Measurements from ENCODE around the gene KLF2. TPM values are rescaled to one million over a fixed set of nuclear protein-coding genes. Genes with fewer than 3 reads are reported as not detected.
A peak's percentile ranks its signal among the peaks of the same experiment; 100 is the strongest.

The KLF2 gene
- total and polyA plus RNA-seq, 4 experiments from 2014 or later = 120 to 437 (median 363) TPM

DNA sequence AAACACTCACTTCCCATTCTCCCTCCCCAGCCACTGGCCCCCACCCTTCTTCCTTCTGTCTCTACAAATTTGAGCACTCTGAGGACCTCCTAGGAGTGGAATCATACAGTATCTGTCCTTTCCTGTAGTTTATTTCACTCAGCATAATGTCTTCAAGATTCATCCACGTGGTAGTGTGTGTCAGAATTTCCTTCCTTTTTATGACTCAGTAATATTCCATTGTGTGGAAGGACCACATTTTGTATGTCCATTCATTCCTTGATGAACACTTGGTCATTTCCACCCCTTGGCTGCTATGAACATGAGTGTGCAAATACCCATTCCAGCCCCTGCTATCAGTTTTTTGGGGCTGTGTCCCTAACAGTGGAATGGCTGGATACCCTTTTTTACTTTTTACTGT lies 9.8 kb downstream of the KLF2 start:
- intact Hi-C loops (cut with micrococcal nuclease) = no loop called here
- Mint-ChIP-seq H3K4me1 (peaks cover 35 to 73% (median 52%) of the 10 kb centered on the region in 4 donors), H3K4me3 (peak overlapping the region in 1 of 8 donors; percentile 57), H3K36me3 (peaks cover 9% of the 10 kb centered on the region in 2 donors), H3K27me3 (no peaks in the 10 kb centered on the region), H3K9me3 (peaks cover 0 to 15% (median 1%) of the 10 kb centered on the region in 8 donors), H3K27ac (peak overlapping the region in 4 of 7 donors; percentile 14 to 97 (median 36))
- no peak overlapping the region for H3K27ac ChIP-seq (ENCODE audit: low read depth, low read length)
- H3K4me1 ChIP-seq (ENCODE audit: insufficient read depth, low read length) = peaks cover 53% of the 10 kb centered on the region
- H3K27me3 ChIP-seq (ENCODE audit: insufficient read depth, low read length) = no peaks in the 10 kb centered on the region
- POLR2A ChIA-PET (ENCODE audit: partially characterized antibody) = interaction anchor here (17.1 to 32.3 kb wide), 2 partner anchors 6 to 33 kb away, joined by 611 to 6478 read pairs; partner anchors contain the start of gene KLF2
- DNase-seq = no peak
- no peak overlapping the region for H3K4me3 ChIP-seq (ENCODE audit: low read length in 2 of 2)
- CTCF ChIA-PET (ENCODE audit: partially characterized antibody) = interaction anchor here (2.1 kb wide), 1 partner anchor 48 kb away, joined by 10 read pairs; no protein-coding TSS in a partner anchor
- H3K9me3 ChIP-seq (ENCODE audit: control insufficient read depth in 1 of 2, low read length in 2 of 2) = no peaks in the 10 kb centered on the region
- no peaks in the 10 kb centered on the region for H3K36me3 ChIP-seq (ENCODE audit: insufficient read depth, low read length)

- Mint-ChIP-seq H3K4me3 (no peak overlapping the region), H3K9me3 (peaks cover 0 to 10% (median 0%) of the 10 kb centered on the region in 8 donors), H3K36me3 (peaks cover 2 to 3% of the 10 kb centered on the region in 2 donors), H3K4me1 (peaks cover 32 to 71% (median 49%) of the 10 kb centered on the region in 4 donors), H3K27me3 (no peaks in the 10 kb centered on the region), H3K27ac (peak overlapping the region in 3 of 7 donors; percentile 17 to 97 (median 36))
- no peaks in the 10 kb centered on the region for H3K36me3 ChIP-seq (ENCODE audit: insufficient read depth, low read length)
- POLR2A ChIA-PET (ENCODE audit: partially characterized antibody) = interaction anchor here (17.1 to 32.3 kb wide), 2 partner anchors 7 to 32 kb away, joined by 611 to 6478 read pairs; partner anchors contain the start of gene KLF2
- H3K9me3 ChIP-seq (ENCODE audit: control insufficient read depth in 1 of 2, low read length in 2 of 2) = no peaks in the 10 kb centered on the region
- intact Hi-C loops (cut with micrococcal nuclease) = no loop called here
- no peak overlapping the region for H3K27ac ChIP-seq (ENCODE audit: low read depth, low read length)
- no peak overlapping the region for H3K4me3 ChIP-seq (ENCODE audit: low read length in 2 of 2)
- CTCF ChIA-PET (ENCODE audit: partially characterized antibody) = interaction anchor here (2.1 kb wide), 1 partner anchor 48 kb away, joined by 10 read pairs; no protein-coding TSS in a partner anchor
- no peak for DNase-seq
- H3K4me1 ChIP-seq (ENCODE audit: insufficient read depth, low read length) = peaks cover 53% of the 10 kb centered on the region
- no peaks in the 10 kb centered on the region for H3K27me3 ChIP-seq (ENCODE audit: insufficient read depth, low read length)
These were observed 10.6 kb downstream of the KLF2 start for GRCh38 chr19:16335226-16335625.

- no peaks in the 10 kb centered on the region for H3K9me3 ChIP-seq (ENCODE audit: control insufficient read depth in 1 of 2, low read length in 2 of 2)
- CTCF ChIA-PET (ENCODE audit: partially characterized antibody) = interaction anchor here (0.6 to 2.8 kb wide), 2 partner anchors 31 to 46 kb away, joined by 3 to 31 read pairs; no protein-coding TSS in a partner anchor
- no peak overlapping the region for H3K4me3 ChIP-seq (ENCODE audit: low read length in 2 of 2)
- Mint-ChIP-seq H3K36me3 (no peaks in the 10 kb centered on the region), H3K4me1 (peaks cover 30 to 66% (median 50%) of the 10 kb centered on the region in 4 donors), H3K4me3 (peak overlapping the region in 4 of 8 donors; percentile 8 to 50 (median 28)), H3K27ac (peak overlapping the region; percentile 8 to 90 (median 54)), H3K9me3 (peaks cover 0 to 8% (median 0%) of the 10 kb centered on the region in 8 donors), H3K27me3 (no peaks in the 10 kb centered on the region)
- no peak overlapping the region for H3K27ac ChIP-seq (ENCODE audit: low read depth, low read length)
- no peak for DNase-seq
- intact Hi-C loops (cut with micrococcal nuclease) = no loop called here
- POLR2A ChIA-PET (ENCODE audit: partially characterized antibody) = interaction anchor here (17.1 to 32.3 kb wide), 2 partner anchors 8 to 31 kb away, joined by 611 to 6478 read pairs; partner anchors contain the start of gene KLF2
- no peaks in the 10 kb centered on the region for H3K36me3 ChIP-seq (ENCODE audit: insufficient read depth, low read length)
- peaks cover 53% of the 10 kb centered on the region for H3K4me1 ChIP-seq (ENCODE audit: insufficient read depth, low read length)
- no peaks in the 10 kb centered on the region for H3K27me3 ChIP-seq (ENCODE audit: insufficient read depth, low read length)
These were observed 11.9 kb downstream of the KLF2 start for GRCh38 chr19:16336571-16336970.

- H3K4me3 Mint-ChIP-seq = peak overlapping the region; percentile 31 to 97 (median 88)
These were observed 13.3 kb downstream of the KLF2 start for GRCh38 chr19:16337809-16338469.

GRCh38 chr19:16338470-16339360 lies 14.1 kb downstream of the KLF2 start:
- H3K4me3 Mint-ChIP-seq = peak overlapping the region; percentile 83 to 97 (median 90)
- Histone ChIP-seq H3K27me3 (ENCODE audit: insufficient read depth, low read length) (no peaks in the 10 kb centered on the region), H3K9me3 (ENCODE audit: control insufficient read depth in 1 of 2, low read length in 2 of 2) (no peaks in the 10 kb centered on the region), H3K4me1 (ENCODE audit: insufficient read depth, low read length) (peaks cover 70% of the 10 kb centered on the region), H3K4me3 (ENCODE audit: low read length in 2 of 2) (peak overlapping the region; percentile 48), H3K36me3 (ENCODE audit: insufficient read depth, low read length) (no peaks in the 10 kb centered on the region), H3K27ac (ENCODE audit: low read depth, low read length) (peak overlapping the region; percentile 66)
- peaks cover 41 to 77% (median 56%) of the 10 kb centered on the region in 4 donors for H3K4me1 Mint-ChIP-seq
- no peaks in the 10 kb centered on the region for H3K36me3 Mint-ChIP-seq
- no peaks in the 10 kb centered on the region for H3K9me3 Mint-ChIP-seq
- intact Hi-C loops (cut with micrococcal nuclease) = loop anchor here (2.0 kb wide), 1 partner anchor 44 kb away; no protein-coding TSS in a partner anchor
- no peaks in the 10 kb centered on the region for H3K27me3 Mint-ChIP-seq
- H3K27ac Mint-ChIP-seq = peak overlapping the region; percentile 78 to 99 (median 96)
- DNase-seq = peak; percentile 29 to 73 (median 46)
- CTCF ChIA-PET (ENCODE audit: partially characterized antibody) = interaction anchor here (0.7 to 4.6 kb wide), 16 partner anchors 9 to 91 kb away, joined by 3 to 48 read pairs (median 6); partner anchors contain the start of gene KLF2
- POLR2A ChIA-PET (ENCODE audit: partially characterized antibody) = interaction anchor here (0.9 to 32.3 kb wide), 12 partner anchors 9 to 265 kb away, joined by 3 to 6478 read pairs (median 6); partner anchors contain the start of genes FAM32A and KLF2

More at GRCh38 chr19:16337809-16338469, 13.3 kb downstream of the KLF2 start:
- Mint-ChIP-seq H3K27ac (peak overlapping the region; percentile 78 to 99 (median 96)), H3K4me1 (peaks cover 40 to 72% (median 58%) of the 10 kb centered on the region in 4 donors), H3K36me3 (no peaks in the 10 kb centered on the region), H3K27me3 (no peaks in the 10 kb centered on the region), H3K9me3 (peaks cover 0 to 3% (median 0%) of the 10 kb centered on the region in 8 donors)
- Histone ChIP-seq H3K36me3 (ENCODE audit: insufficient read depth, low read length) (no peaks in the 10 kb centered on the region), H3K4me1 (ENCODE audit: insufficient read depth, low read length) (peaks cover 66% of the 10 kb centered on the region), H3K27ac (ENCODE audit: low read depth, low read length) (peak overlapping the region; percentile 66), H3K27me3 (ENCODE audit: insufficient read depth, low read length) (no peaks in the 10 kb centered on the region), H3K4me3 (ENCODE audit: low read length in 2 of 2) (peak overlapping the region in 1 of 2 donors; percentile 48), H3K9me3 (ENCODE audit: control insufficient read depth in 1 of 2, low read length in 2 of 2) (no peaks in the 10 kb centered on the region)
- ChIA-PET CTCF (ENCODE audit: partially characterized antibody) (interaction anchor here (0.7 to 4.6 kb wide), 7 partner anchors 8 to 91 kb away, joined by 4 to 48 read pairs (median 7); no protein-coding TSS in a partner anchor), POLR2A (ENCODE audit: partially characterized antibody) (interaction anchor here (0.9 to 32.3 kb wide), 10 partner anchors 10 to 266 kb away, joined by 3 to 6478 read pairs (median 6); partner anchors contain the start of gene KLF2)
- intact Hi-C loops (cut with micrococcal nuclease) = loop anchor here (2.0 kb wide), 1 partner anchor 45 kb away; no protein-coding TSS in a partner anchor
- DNase-seq = no peak

DNA sequence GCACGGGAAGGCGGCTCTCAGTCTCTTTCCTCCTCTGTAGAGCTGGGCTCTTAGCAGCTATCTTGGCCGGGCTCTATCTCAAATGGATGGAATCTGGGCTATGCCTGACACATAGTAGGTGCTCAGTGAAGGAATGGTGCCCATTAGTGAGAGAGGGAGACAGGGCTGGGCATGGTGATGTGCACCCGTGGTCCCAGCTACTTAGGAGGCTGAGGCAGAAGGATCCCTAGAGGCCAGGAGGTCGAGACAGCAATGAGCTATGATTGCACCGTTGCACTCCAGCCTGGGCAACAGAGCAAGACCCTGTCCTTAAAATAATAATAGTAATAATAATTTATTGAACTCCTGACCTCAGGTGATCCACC lies 14.7 kb downstream of the KLF2 start:
- Histone ChIP-seq H3K9me3 (ENCODE audit: control insufficient read depth in 1 of 2, low read length in 2 of 2) (no peaks in the 10 kb centered on the region), H3K27ac (ENCODE audit: low read depth, low read length) (peak overlapping the region; percentile 66), H3K27me3 (ENCODE audit: insufficient read depth, low read length) (no peaks in the 10 kb centered on the region), H3K4me3 (ENCODE audit: low read length in 2 of 2) (peak overlapping the region in 1 of 2 donors; percentile 48), H3K36me3 (ENCODE audit: insufficient read depth, low read length) (no peaks in the 10 kb centered on the region), H3K4me1 (ENCODE audit: insufficient read depth, low read length) (peaks cover 70% of the 10 kb centered on the region)
- H3K36me3 Mint-ChIP-seq = no peaks in the 10 kb centered on the region
- peak overlapping the region; percentile 78 to 99 (median 96) for H3K27ac Mint-ChIP-seq
- POLR2A ChIA-PET (ENCODE audit: partially characterized antibody) = interaction anchor here (1.0 to 32.3 kb wide), 11 partner anchors 9 to 264 kb away, joined by 3 to 6478 read pairs (median 6); partner anchors contain the start of genes FAM32A and KLF2
- peaks cover 38 to 73% (median 53%) of the 10 kb centered on the region in 4 donors for H3K4me1 Mint-ChIP-seq
- CTCF ChIA-PET (ENCODE audit: partially characterized antibody) = interaction anchor here (0.7 to 4.6 kb wide), 14 partner anchors 9 to 92 kb away, joined by 3 to 48 read pairs (median 6); partner anchors contain the start of gene KLF2
- peak overlapping the region in 7 of 8 donors; percentile 84 to 97 (median 91) for H3K4me3 Mint-ChIP-seq
- intact Hi-C loops (cut with micrococcal nuclease) = loop anchor here (2.0 kb wide), 1 partner anchor 43 kb away; no protein-coding TSS in a partner anchor
- no peaks in the 10 kb centered on the region for H3K9me3 Mint-ChIP-seq
- no peak for DNase-seq
- H3K27me3 Mint-ChIP-seq = no peaks in the 10 kb centered on the region

All from CD4-positive, alpha-beta memory T cell (primary cell).